Measurements from ENCODE around the gene LRFN2. TPM values are rescaled to one million over a fixed set of nuclear protein-coding genes. Genes with fewer than 3 reads are reported as not detected.

The LRFN2 gene
- total RNA-seq, 1 donor from 2014 or later, result 0.20 TPM

DNA sequence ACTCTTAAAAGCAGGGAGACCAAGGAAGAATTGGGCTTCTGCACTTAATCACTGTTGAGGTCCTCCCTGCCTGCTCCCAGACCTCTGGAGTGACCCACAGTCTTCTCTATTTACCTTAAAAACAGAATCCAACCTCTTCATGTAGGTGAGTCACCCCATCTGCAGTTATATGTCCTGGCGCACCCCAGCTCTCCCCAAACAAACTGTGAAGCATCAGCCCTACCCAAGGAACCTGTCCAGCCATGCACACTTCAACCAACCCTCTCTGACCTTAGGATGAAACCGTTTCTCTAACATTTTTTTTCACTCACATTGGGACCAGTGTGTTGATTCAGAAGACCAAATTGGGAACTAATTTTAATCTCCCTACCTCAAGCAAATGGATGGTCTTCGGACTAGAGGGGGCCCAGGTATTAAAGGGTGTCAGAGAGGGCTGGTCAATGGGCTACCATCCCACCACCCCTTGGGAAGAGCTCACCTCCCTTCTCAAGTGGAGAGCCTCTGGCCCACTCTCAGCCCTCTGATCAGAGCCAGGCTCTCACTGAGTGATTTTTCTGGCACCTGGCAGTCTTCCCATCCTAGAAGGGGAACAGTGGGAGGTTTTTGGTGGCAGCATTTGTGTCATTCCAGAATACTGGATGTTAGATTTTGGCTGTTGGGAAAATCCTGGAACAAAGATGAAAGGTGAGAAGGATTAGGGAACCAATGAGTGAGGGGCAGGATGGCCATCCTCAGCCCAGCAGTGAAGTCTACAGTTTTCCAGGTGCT, 203.6 kb downstream of the LRFN2 start:
- intact Hi-C loops (cut with micrococcal nuclease), result no loop called here

DNA sequence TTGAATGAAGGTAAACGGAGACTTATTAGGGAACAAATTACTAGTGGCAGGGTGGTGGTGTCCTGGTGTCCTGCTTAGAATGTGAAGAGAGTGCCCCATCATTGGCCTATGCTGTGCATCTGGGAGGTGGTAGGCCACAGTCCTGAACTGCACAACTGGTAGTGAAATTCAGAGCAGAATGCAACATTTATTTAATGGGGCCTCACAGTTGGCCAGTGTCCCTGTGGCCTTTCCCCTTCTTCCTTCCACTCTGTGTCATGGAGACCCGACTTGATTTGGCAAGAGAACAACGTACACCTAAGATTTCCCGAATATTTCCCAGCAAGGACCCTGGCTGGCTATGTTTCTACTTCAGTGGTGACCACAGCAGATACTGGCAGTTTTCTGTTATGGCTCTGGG, 206.9 kb downstream of the LRFN2 start:
- intact Hi-C loops (cut with micrococcal nuclease), result no loop called here

DNA sequence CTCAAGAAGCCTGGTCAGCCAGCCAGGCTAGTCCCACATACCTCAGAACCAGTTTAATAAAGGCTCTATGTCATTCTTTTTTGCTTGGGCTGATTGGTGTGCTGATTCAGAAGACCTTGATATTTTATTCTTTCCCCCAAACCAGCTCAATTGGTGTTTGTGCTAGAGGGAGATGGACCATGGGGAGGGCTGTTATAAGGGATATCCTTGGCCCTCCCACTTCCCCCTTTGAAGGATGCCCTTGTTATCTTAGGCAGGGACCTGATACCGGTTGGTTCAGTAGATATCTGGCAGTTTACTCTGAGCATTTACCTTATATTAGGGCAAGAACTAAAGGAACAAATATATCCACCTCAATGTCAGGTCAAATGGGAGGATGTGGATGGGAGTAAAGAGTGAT, 207.4 kb downstream of the LRFN2 start:
- intact Hi-C loops (cut with micrococcal nuclease), result no loop called here

DNA sequence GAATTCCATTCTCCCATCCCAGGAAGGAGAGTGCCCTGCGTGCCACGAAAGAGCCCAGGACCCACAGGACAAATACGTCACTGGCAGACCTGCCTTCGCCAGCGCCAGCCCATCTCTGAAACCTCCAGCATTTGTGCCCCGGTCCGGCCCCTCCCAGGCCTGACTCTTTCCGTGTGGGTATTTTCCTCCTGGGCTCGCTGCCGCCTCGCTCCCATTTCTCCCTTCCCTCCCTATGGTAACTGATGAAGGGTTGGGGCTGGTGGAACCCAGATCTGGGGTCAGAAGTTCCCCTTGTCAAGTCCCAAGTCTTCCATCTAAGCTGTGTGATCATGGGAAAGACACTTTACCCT, 208.5 kb downstream of the LRFN2 start:
- intact Hi-C loops (cut with micrococcal nuclease), result no loop called here

DNA sequence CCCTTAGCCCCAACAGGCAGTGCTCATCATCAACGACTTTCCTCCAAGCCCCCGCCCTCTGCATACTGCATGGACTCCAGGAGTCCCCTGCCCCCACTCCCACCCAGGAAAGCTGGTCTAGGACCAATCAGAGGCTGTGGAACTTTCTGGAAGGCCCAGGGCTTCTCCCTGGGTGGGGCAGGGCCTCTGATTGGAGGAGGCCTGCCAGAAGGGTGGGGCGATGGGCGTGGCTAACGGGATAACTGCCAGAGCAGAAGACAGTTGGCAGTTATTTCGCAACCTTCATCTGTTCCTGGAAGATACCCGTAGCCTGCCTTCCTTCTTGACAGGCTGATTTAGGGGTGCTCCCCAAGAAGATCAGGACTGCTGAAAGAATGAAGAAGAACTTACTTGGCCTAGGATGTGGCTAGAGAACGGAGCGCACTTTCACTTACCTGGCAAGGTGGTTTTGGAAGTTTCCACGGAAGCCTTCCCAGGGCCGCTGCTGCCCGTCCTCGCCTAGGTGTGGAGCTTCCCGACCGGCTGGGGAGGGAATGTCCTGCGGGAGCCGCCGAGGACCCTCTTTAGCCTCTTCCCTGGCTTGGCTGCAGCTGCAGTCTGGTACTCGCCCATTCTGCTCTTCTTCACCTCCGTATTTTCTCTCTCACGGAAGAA, 209.0 kb downstream of the LRFN2 start:
- intact Hi-C loops (cut with micrococcal nuclease), result no loop called here

DNA sequence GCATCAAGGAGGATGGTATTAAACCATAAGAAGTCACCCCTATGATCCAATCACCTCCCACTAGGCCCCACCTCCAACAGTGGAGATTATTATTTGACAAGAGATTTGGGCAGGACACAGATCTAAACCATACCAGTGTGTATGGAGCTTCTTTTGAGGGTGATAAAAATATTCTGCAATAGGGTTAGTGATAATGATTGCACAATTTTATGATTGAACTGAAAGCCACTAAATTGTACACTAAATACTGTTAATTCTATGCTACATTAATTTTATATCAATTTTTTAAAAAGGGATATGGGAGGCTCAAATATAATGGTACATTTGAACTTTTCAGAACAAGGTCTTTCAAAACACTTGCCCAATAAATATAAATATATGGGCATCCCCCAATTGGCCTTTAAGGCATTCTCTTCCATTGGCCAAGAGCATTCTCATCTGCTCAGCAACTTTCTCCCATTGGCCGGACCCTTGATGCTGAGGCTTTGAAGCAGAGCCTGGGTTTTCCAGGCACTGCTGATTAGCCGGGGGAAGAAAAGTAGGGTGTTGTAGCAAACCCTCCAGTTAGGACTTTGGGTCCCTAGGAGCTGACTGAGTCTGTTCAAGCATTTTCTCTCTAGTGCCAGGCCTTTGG, 209.9 kb downstream of the LRFN2 start:
- intact Hi-C loops (cut with micrococcal nuclease), result no loop called here

DNA sequence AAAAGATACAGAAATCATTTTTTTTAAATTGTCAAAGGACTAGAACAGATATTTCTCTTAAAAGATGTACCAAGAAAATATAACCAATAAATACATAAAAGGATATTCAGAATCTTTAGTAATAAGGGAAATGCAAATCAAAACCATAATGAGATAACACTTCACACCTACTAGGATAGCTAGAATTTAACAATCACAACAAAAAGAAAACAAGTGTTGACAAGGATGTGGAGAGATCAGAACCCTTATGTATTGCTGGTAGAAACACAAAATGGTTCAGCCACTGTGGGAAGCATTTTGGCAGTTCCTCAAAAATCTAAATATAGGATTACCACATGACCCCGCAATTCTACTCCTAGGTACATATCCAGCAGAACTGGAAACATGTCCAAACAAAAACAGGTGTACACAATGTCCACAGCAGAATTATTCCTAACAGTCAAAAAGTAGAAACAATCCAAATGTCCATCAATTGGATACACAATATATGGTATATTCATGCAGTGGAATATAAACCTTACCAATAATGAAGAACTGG, 211.0 kb downstream of the LRFN2 start:
- intact Hi-C loops (cut with micrococcal nuclease), result no loop called here

DNA sequence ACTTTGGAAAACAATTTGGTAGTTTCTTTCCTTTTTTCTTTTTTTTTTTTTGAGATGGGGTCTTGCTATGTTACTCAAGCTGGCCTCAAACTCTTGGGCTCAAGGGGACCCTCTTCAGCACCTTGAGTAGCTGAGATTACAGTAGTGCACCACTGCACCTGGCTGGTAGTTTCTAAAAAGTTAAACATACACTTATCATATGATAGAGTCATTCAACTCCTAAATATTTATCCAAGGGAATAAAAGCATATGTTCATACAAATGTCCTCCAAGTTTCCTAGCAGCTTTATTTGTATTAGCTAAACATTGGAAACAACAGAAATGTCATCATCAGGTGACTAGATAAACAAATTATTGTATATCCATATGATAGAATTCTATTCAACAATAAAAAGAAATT, 213.9 kb downstream of the LRFN2 start:
- intact Hi-C loops (cut with micrococcal nuclease), result no loop called here

DNA sequence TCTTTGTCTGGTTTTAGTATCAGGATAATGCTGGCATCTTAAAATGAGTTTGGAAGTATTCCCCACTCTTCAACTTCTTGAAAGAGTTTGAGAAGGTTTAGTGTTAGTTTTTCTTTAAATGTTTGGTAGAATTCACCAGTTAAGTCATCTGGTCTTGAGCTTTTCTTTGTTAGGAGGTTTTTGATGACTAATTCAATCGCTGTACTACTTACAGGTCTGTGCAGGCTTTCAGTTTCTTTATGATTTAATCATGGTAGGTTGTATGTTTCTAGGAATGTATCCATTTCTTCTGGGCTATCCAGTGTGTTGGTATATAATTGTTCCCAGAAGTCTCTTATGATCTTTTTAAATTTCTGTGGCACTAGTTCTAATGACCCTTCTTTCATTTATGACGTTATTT, 215.5 kb downstream of the LRFN2 start:
- intact Hi-C loops (cut with micrococcal nuclease), result loop anchor here (2.0 kb wide), 1 partner anchor 17 kb away; no protein-coding TSS in a partner anchor

DNA sequence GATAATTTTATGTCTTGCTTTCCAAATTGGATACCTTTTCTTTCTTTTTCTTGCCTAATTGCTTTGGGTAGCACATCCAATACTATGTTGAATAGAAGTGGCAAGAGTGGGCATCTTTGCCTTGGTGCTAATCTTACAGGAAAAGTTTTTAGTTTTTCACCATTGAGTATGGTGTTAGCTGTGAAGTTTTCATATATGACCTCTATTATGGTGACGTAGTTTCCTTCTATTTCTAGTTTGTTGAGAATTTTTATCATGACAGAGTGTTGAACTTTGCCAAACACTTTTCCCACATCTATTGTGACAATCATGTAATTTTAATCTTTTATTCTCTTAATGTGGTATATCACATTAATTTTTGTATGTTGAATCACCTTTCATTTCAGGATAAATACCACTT, 216.1 kb downstream of the LRFN2 start:
- intact Hi-C loops (cut with micrococcal nuclease), result loop anchor here (2.0 kb wide), 1 partner anchor 18 kb away; no protein-coding TSS in a partner anchor

DNA sequence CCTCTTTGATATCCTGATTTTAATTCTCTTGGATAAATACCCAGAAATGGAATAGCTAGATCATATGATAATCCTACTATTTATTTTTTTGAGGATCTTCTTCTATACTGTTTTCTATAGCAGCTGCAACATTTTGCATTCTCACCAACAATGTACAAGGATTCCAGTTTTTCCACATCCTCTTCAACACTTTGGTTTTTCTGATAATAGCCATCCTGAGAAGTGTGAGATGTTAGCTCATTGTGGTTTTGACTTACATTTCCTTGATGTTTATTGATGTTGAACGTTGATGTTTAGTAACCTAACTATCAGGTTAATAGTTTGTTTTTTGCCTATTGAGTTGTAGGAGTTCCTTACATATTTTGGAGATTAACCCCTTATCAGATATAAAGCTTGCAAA, 217.3 kb downstream of the LRFN2 start:
- intact Hi-C loops (cut with micrococcal nuclease), result loop anchor here (2.0 kb wide), 1 partner anchor 19 kb away; no protein-coding TSS in a partner anchor

DNA sequence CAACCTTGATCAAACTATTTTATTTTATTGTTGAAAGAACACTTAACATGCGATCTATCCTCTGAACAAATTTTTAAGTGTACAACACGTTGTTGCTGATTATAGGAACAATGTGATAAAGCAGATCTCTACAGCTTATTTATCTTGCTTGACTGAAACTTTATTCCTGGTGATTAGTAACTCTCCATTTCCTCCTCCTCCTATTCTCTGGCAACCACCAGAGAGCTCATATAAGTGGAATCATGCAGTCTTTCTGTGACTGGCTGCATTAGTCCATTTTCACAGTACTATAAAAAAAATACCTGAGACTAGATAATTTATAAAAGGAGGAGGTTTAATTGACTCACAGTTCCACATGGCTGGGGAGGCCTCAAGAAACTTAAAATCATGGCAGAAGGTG, 218.1 kb downstream of the LRFN2 start:
- intact Hi-C loops (cut with micrococcal nuclease), result no loop called here

DNA sequence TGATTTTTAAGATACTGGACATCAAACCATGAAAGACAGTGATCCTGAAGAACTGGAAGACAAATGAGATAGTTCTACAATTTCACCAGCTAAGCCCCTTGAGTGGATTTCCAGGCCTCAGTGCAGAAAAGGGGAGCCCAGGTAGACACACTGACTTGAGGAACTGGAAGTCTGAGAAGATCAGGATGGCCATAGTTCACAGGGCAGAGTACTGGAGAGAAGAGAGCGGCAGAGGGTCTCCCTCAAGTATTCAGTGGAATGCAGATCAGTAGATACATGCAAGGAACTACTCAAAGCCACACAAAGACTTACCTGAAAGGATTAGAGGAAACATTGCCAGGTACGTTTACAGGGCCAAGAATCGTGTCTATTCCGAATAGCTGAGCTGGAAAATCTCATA, 224.3 kb downstream of the LRFN2 start:
- intact Hi-C loops (cut with micrococcal nuclease), result no loop called here

DNA sequence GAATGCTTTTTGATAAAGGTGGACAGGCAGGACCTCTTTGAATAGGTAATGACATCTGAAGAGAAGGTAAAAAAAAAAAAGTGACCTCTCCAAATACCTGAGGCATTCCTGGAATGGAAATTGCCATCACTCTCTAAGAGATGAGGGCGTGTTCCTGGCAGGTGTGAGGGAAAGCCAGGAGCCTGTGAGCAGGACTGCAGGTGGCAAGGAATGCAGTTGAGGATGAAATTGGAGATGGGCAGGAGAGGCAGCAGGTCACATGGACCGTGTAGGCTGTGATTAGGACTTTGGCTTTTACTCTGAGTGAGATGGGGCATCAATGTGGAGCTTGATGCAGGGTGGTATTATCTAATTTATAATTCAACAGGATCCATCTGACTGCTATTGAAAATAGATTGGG, 227.4 kb downstream of the LRFN2 start:
- intact Hi-C loops (cut with micrococcal nuclease), result no loop called here

DNA sequence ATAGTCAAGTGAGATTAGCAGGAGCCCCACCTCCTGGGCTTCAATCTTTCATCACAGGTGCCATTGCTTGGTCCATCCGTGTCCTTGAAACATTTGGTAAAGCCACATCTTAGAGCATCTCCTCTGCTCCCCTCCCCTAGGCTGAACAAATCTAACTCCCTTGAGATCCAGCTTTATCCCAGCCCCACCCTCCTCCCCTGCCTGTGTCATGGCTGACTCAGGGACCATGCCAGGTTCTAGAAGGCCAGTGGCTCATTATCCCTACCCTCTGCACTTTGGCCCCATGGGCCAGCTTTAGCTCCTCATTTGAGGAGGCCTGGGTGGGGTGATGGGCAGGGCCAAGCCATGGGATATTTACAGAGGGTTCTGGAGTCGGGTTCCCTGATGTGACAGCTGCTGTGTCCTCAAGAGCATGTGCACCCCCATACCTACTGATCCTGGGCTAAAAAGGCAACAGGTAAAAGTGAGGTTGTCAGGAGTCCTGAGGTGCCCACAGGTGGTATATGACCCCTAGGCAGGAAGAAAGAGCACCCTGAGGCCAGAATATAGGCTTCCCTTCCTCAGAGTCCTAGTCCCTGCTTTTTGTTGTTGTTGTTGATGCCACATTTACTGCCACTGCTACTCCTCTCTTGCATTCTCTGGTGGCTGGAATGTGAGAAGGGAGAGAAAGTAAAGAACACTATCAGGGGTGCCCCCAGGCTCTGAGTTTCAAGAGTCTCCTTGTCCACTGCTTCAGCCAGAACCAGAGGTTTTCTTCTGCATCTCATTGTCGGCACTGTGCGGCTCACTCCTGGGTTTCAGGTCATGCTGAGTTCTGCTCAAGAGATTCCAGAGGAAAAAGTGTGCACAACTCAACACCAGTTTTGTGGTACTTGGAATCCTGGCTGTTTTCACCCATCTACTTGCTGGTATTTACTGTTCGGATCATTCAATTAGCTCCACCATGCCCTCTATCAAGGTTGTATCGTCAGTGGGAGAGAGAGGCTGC, 228.4 kb downstream of the LRFN2 start:
- intact Hi-C loops (cut with micrococcal nuclease), result no loop called here

DNA sequence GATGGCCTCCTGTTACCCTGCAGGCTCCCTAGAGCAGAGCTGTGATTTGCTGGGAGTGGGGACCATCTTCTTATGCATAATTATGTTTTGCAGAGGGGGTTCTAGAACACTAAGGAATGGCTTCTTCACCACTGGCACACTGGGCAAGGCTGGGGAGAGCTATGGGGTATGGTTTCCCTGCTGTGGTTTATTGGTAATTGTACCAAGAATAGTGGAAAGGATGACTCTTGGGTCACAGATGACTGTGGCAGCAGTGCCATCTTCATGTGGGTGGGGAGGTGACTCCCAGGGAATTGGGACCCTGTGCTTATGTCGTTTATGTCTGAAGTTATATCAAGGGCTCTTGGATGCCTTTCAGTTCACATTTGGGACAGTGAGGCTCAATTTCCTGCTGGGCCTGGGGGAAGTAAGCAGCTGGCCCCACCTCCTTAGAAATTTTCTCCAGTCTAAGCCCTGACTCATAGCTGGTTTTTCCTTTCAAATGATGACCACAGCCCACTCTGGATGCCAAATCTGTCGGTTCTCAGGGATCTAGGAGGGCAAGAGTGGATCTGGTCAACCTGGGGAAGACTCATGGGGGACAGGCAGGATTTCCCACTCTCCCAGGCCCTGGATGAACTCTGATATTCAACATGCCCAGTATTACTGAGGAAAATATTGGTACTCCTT, 230.8 kb downstream of the LRFN2 start:
- intact Hi-C loops (cut with micrococcal nuclease), result no loop called here

DNA sequence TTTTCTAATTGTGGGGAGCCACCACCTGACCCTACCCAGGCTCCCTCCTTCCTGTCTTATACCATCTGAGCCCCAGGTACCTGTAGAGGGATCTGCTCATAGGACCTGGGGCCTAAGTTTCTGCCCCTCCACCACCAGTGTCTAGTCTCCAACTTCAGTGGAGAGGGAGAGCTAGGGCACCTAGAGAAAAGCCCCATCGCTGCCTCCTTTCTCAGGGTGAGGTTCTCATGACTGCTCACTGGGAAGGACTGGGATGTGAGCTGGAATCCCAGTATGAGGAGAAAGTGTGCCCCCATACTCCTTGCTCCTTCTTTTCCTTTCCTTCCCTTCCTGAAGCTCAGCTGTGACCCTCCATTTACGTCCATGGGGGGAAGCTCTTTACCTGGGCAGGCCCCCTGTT, 231.6 kb downstream of the LRFN2 start:
- intact Hi-C loops (cut with micrococcal nuclease), result no loop called here

DNA sequence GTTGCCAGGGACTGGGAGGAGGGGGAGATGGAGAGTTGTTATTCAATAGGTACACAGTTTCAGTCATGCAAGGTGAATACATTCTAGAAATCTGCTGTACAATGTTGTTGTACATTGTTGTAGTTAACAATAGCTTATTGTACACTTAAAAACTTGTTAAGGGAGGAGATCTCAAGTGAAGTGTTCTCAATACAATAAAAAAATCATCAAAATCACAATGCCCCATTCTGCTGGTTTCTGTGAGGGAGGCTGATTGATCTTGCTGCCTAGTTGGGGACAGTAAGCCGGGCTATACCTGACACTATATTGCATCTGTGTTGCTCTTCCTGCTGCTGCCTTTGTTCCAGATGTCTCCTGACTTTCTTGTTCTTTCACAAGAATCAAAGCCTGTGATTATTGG, 232.1 kb downstream of the LRFN2 start:
- intact Hi-C loops (cut with micrococcal nuclease), result no loop called here

DNA sequence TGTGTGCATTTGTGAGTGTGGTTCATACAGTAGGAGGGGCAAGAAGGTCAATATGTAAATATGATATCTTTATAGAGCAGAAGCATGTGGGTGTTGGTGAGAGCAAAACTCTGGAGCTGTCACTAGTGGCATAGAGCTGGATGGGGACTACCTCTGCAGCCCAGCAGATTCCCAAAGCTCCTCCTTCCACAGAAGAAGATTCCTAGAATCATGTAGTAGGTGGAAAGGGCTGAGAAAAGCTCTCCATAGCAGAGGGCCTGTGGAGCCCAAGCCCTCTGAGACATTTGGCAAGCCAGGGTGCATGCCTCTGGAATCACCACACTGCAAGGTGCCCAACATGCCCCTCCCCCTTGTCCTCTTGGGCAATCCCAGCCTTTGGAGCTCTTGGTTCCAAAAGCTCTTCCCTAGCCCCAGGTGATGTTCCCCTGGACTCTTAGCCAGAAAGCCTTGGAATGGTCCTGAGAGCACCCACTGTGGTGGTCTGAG, 233.2 kb downstream of the LRFN2 start:
- intact Hi-C loops (cut with micrococcal nuclease), result no loop called here

DNA sequence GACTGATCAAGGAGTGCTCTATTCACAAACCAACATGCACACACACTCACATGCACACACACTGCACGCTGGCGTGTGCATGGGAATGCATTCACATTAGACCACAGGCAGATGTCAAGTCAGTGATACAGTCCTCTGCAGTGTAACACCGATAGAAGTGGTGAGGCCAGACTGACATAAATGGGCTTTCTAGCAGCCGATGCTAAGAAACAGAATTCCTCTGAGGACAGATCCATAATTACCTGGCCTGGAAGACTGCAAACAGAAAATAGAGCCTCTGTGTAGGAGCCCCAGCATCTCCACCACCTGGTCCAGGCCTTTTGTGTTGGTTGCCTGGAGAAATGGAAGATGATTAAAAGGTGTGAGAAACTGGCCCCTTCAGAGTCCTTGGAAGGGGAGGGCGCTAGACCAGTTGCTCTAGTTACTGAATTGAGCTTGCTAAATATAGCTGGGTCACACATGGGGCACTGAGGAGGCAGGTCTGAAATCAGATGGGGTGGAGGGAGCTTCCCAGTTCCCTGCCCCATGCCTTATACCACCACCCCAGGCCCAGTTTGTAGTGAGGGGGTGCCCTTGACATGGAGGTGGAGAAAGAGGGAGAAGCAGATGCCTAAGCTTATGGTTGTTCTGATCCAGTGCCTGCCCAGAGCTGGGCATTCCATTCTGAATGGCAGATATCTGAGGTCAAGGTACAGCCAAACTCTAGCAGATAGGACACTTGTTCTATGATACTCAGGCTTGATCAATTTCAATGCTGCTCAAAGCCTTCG, 233.8 kb downstream of the LRFN2 start:
- intact Hi-C loops (cut with micrococcal nuclease), result no loop called here
